Activated CD8-positive, alpha-beta T cell treated with anti-CD3 and anti-CD28 coated beads for 36 hours (primary cell): Measurements from ENCODE around the gene CIB4. TPM values are rescaled to one million over a fixed set of nuclear protein-coding genes. Genes with fewer than 3 reads are reported as not detected.

ENCODE experiments used
- ATAC-seq: fragments of 200-7000 bp; cut with Tn5 transposase; one replicate; pipeline ENCODE4 v1.10.0; 2021; ENCODE audit warnings: mild to moderate bottlenecking, moderate library complexity
- CTCF ChIA-PET: fragments of 350-600 bp; sonication (Branson Sonifier 250); formaldehyde crosslinking; loops from one replicate; lab custom pipeline; 2021; ENCODE audit warnings: antibody characterized with exemption; lab: Charles Lee
- POLR2A ChIA-PET: fragments of 350-600 bp; sonication (Branson Sonifier 250); formaldehyde crosslinking; loops from one replicate; lab custom pipeline; 2021; ENCODE audit warnings: antibody characterized with exemption; lab: Charles Lee
- DNase-seq: peaks from one replicate; pipeline ENCODE4 v3.0.0-alpha.2; 2020
- H3K27ac Mint-ChIP-seq: one replicate; pipeline ENCODE4 v1.8.0; 2021; ENCODE audit warnings: mild to moderate bottlenecking, mixed read lengths
- H3K27me3 Mint-ChIP-seq: one replicate; pipeline ENCODE4 v1.8.0; 2021; ENCODE audit warnings: mixed read lengths
- H3K36me3 Mint-ChIP-seq: one replicate; pipeline ENCODE4 v1.8.0; 2021; ENCODE audit warnings: low read depth, mixed read lengths
- H3K4me1 Mint-ChIP-seq: one replicate; pipeline ENCODE4 v1.8.0; 2021; ENCODE audit warnings: low read depth, mixed read lengths
- H3K4me3 Mint-ChIP-seq: one replicate; pipeline ENCODE4 v1.8.0; 2021; ENCODE audit warnings: mild to moderate bottlenecking, moderate library complexity, mixed read lengths
- H3K9me3 Mint-ChIP-seq: one replicate; pipeline ENCODE4 v1.8.0; 2021; ENCODE audit warnings: mixed read lengths
- intact Hi-C: fragments of 100-400 bp; cut with micrococcal nuclease; formaldehyde crosslinking; loops from one replicate; pipeline ENCODE4 v1.10.0; 2022
- total RNA-seq, 2 experiments: library from RNA; stranded (reverse); gene quantifications; one replicate each; pipeline ENCODE4 v1.2.3, GENCODE V29; 2021
- TF ChIP-seq, protein P1 (sequence below): fragments of 200-600 bp; IDR thresholded peaks from one replicate; pipeline ENCODE4 v1.8.0; 2022; ENCODE audit warnings: antibody characterized with exemption, mild to moderate bottlenecking

Gene CIB4
- total RNA-seq, 2 experiments from 2014 or later: not detected

GRCh38 chr2:26532301-26533250 is 108.6 kb downstream of the CIB4 start:
- no peaks in the 10 kb centered on the region for H3K36me3 Mint-ChIP-seq
- TF ChIP-seq, protein P1, sequence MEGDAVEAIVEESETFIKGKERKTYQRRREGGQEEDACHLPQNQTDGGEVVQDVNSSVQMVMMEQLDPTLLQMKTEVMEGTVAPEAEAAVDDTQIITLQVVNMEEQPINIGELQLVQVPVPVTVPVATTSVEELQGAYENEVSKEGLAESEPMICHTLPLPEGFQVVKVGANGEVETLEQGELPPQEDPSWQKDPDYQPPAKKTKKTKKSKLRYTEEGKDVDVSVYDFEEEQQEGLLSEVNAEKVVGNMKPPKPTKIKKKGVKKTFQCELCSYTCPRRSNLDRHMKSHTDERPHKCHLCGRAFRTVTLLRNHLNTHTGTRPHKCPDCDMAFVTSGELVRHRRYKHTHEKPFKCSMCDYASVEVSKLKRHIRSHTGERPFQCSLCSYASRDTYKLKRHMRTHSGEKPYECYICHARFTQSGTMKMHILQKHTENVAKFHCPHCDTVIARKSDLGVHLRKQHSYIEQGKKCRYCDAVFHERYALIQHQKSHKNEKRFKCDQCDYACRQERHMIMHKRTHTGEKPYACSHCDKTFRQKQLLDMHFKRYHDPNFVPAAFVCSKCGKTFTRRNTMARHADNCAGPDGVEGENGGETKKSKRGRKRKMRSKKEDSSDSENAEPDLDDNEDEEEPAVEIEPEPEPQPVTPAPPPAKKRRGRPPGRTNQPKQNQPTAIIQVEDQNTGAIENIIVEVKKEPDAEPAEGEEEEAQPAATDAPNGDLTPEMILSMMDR: no peak
- POLR2A ChIA-PET: interaction anchor here (0.7 kb wide), 1 partner anchor 47 kb away, joined by 3 read pairs; no protein-coding TSS in a partner anchor
- H3K27me3 Mint-ChIP-seq: no peaks in the 10 kb centered on the region
- no peaks in the 10 kb centered on the region for H3K4me1 Mint-ChIP-seq
- CTCF ChIA-PET: no interaction called here
- H3K27ac Mint-ChIP-seq: no peak overlapping the region
- ATAC-seq (no peak), DNase-seq (no peak)
- intact Hi-C loops: no loop called here
- no peak overlapping the region for H3K4me3 Mint-ChIP-seq
- H3K9me3 Mint-ChIP-seq: no peaks in the 10 kb centered on the region

Other genes with a start within 250 kb of the CIB4 start
- gene DRC1, start 239.4 kb downstream of the CIB4 start, total RNA-seq: not detected
- gene OTOF, start 163.2 kb downstream of the CIB4 start, total RNA-seq: under 1 TPM; 0.60 to 0.81 TPM
- not detected for gene KCNK3, start 51.4 kb upstream of the CIB4 start, total RNA-seq
- 1 to 10 TPM; 4.2 to 4.6 TPM for gene SLC35F6, start 122.9 kb upstream of the CIB4 start, total RNA-seq
- gene CENPA, start 144.7 kb upstream of the CIB4 start, total RNA-seq: 10 to 100 TPM; 32.5 to 33.6 TPM
- not detected for gene DPYSL5, start 206.8 kb upstream of the CIB4 start, total RNA-seq